K562 (cell line): Measurements from ENCODE around the gene BCAP31. TPM values are rescaled to one million over a fixed set of nuclear protein-coding genes. Genes with fewer than 3 reads are reported as not detected.

Experiments used
- ARID1B ChIP-seq: fragments of 450-650 bp; IDR thresholded peaks from 2 replicates; pipeline ENCODE4 v1.6.1; 2016; ENCODE audit warnings: antibody characterized with exemption, mild to moderate bottlenecking, inconsistent platforms
- ARNT ChIP-seq, 2 experiments: fragments of 450-650 bp; IDR thresholded peaks; 2 replicates each; pipeline ENCODE4 v1.6.1; 2016; ENCODE audit warnings: mild to moderate bottlenecking in 1 of 2
- CBFA2T2 ChIP-seq: fragments of 450-650 bp; conservative IDR thresholded peaks from 2 replicates; pipeline ENCODE4 v1.6.1; 2017; ENCODE audit warnings: mild to moderate bottlenecking
- CHD1 ChIP-seq: fragments of 200-600 bp; sonication (generic); IDR thresholded peaks from one replicate; pipeline ENCODE4 v1.6.1; 2012; ENCODE audit warnings: mild to moderate bottlenecking, moderate library complexity, low read length, inconsistent platforms
- CTCF ChIP-seq, 3 experiments: IDR thresholded peaks in 2 of 3; conservative IDR thresholded peaks in 1 of 3; 2 replicates each; pipeline ENCODE4 v1.5.1; 2011 to 2012; ENCODE audit warnings: low read length in 3 of 3, mild to moderate bottlenecking in 3 of 3, control low read depth in 2 of 3, improper control_type of control experiment in 1 of 3, inconsistent platforms in 1 of 3, low read depth in 1 of 3, mixed read lengths in 1 of 3, moderate library complexity in 1 of 3; ENCODE audit not compliant: insufficient read depth in 2 of 3
- HDGF ChIP-seq: fragments of 450-650 bp; IDR thresholded peaks from 2 replicates; pipeline ENCODE4 v1.6.1; 2016
- HMGXB4 ChIP-seq: sonication (generic); formaldehyde crosslinking; IDR thresholded peaks from 2 replicates; pipeline ENCODE4 v1.8.1; 2023; ENCODE audit warnings: mild to moderate bottlenecking, missing genetic modification reagents
- KAT7 ChIP-seq: sonication (generic); formaldehyde crosslinking; IDR thresholded peaks from 2 replicates; pipeline ENCODE4 v1.8.0; 2022; ENCODE audit warnings: missing genetic modification reagents, mild to moderate bottlenecking, borderline replicate concordance
- KDM5B ChIP-seq: fragments of 200-600 bp; sonication (generic); IDR thresholded peaks from 2 replicates; pipeline ENCODE4 v1.6.1; 2012; ENCODE audit warnings: low read depth, mild to moderate bottlenecking, moderate library complexity, low read length, control low read depth, inconsistent platforms; ENCODE audit not compliant: insufficient replicate concordance
- KLF1 ChIP-seq: fragments of 450-650 bp; IDR thresholded peaks from 2 replicates; pipeline ENCODE4 v1.6.1; 2016; ENCODE audit warnings: missing genetic modification characterization, missing compliant biosample characterization
- MNT ChIP-seq, 2 experiments: fragments of 450-650 bp; conservative IDR thresholded peaks; 2 replicates each; pipeline ENCODE4 v1.6.1; 2017; ENCODE audit warnings: mild to moderate bottlenecking in 2 of 2, moderate library complexity in 2 of 2
- NFE2 ChIP-seq: IDR thresholded peaks from 2 replicates; pipeline ENCODE4 v1.6.1; 2014; ENCODE audit warnings: antibody characterized with exemption, low read depth
- ZBTB7A ChIP-seq: IDR thresholded peaks from 2 replicates; pipeline ENCODE4 v1.6.1; 2011; ENCODE audit warnings: low read depth, mild to moderate bottlenecking, low read length, moderate library complexity, borderline replicate concordance; ENCODE audit not compliant: control insufficient read depth
- polyA plus RNA-seq, 8 experiments: library from polyadenylated mRNA; depleted of rRNA in 4 of 8; stranded (reverse) in 5 of 8; unstranded in 3 of 8; fragments of >200 nt; fragmentation: Nextera tagmentation in 2 of 8; fragmentation: Illumina TruSeq in 1 of 8; extraction: Ambion mirVana in 2 of 8; extraction: Trizol in 1 of 8; gene quantifications; 2 replicates each; pipeline versions ENCODE4 v1.2.1 to v1.2.3, GENCODE V29; 2011 to 2014; ENCODE audit warnings: inconsistent platforms in 1 of 8, missing spikeins in 1 of 8
- total RNA-seq, 7 experiments: library from RNA; depleted of rRNA in 6 of 7; stranded (reverse); fragments of >200 nt in 6 of 7; fragmentation: Illumina TruSeq in 2 of 7; extraction: Trizol in 2 of 7; gene quantifications; 2 replicates each; pipeline versions ENCODE4 v1.2.1 to v1.2.3, GENCODE V29; 2011 to 2021; ENCODE audit warnings: low replicate concordance in 1 of 7

Gene BCAP31
- total and polyA plus RNA-seq, 9 of the 15 experiments (the other 6 are each of a cell fraction or from before 2014, with no cell fraction given), result 156 to 683 (median 188) TPM

- TF ChIP-seq CTCF (IDR thresholded peaks at IDR 0.05 in 2 of 3, conservative IDR thresholded peaks at IDR 0.05 in 1 of 3; ENCODE audit: insufficient read depth in 2 of 3, low read depth in 1 of 3, low read length in 3 of 3) (peak; percentile 34 to 52 (median 35); a peak in 5 of 6 replicates), NFE2 (0 out of 2 replicates have a peak, but pooled peaks have one; percentile 17), ARID1B (peak; percentile 62), KAT7 (0 out of 2 replicates have a peak, but pooled peaks have one; percentile 39), MNT (conservative IDR thresholded peaks at IDR 0.05) (peak in 1 of 2 experiments; percentile 39; a peak in 1 of 4 replicates), KDM5B (peak; percentile 36), KLF1 (tag) (no peak; the same call in 1 of the 2 replicates), HMGXB4 (CRISPR knock-in tag) (peak; percentile 40; the same call in 1 of the 2 replicates), ZBTB7A (peak; percentile 38; the same call in 1 of the 2 replicates), HDGF (0 out of 2 replicates have a peak, but pooled peaks have one; percentile 60), CBFA2T2 (peak; percentile 70), CHD1 (peak; percentile 67), ARNT (IDR thresholded peaks at IDR 0.05) (no peak)
Measured at GRCh38 chrX:153689654-153690465, 34.3 kb downstream of the BCAP31 start (continued).
